HCT116 (cell line): ENCODE results near the gene MAPK8.

Experiments
- CTCF ChIP-seq, 3 experiments: fragments of 200-600 bp in 1 of 3; sonication (generic) in 1 of 3; IDR thresholded peaks in 2 of 3; conservative IDR thresholded peaks in 1 of 3; 2 replicates each; pipeline ENCODE4 v1.5.1; 2012 to 2017; ENCODE audit warnings: low read depth in 2 of 3, low read length in 2 of 3, antibody characterized with exemption in 1 of 3, borderline replicate concordance in 1 of 3, control low read depth in 1 of 3, mild to moderate bottlenecking in 1 of 3, mixed read lengths in 1 of 3, mixed run types in 1 of 3, moderate library complexity in 1 of 3; ENCODE audit not compliant: insufficient read depth in 1 of 3
- EZH2 ChIP-seq: fragments of 200-600 bp; sonication (generic); IDR thresholded peaks from 2 replicates; pipeline ENCODE4 v1.6.1; 2017; ENCODE audit warnings: antibody characterized with exemption, mixed run types
- EZH2phosphoT487 ChIP-seq: fragments of 200-600 bp; IDR thresholded peaks from 2 replicates; pipeline ENCODE4 v1.6.1; 2018; ENCODE audit warnings: antibody characterized with exemption, borderline replicate concordance
- MAX ChIP-seq: IDR thresholded peaks from 2 replicates; pipeline ENCODE4 v1.6.1; 2012
- POLR2A ChIP-seq: IDR thresholded peaks from 2 replicates; pipeline ENCODE4 v1.7.0; 2011; ENCODE audit warnings: borderline replicate concordance; ENCODE audit not compliant: insufficient read depth, insufficient read length; ENCODE audit errors: extremely low read depth
- POLR2AphosphoS5 ChIP-seq: IDR thresholded peaks from 2 replicates; pipeline ENCODE4 v1.6.1; 2011; ENCODE audit warnings: mild to moderate bottlenecking, low read depth, low read length, moderate library complexity
- REST ChIP-seq: IDR thresholded peaks from 2 replicates; pipeline ENCODE4 v1.6.1; 2012; ENCODE audit warnings: low read depth
- SIN3A ChIP-seq: IDR thresholded peaks from 2 replicates; pipeline ENCODE4 v1.6.1; 2012; ENCODE audit warnings: low read depth
- SP1 ChIP-seq: IDR thresholded peaks from 2 replicates; pipeline ENCODE4 v1.6.1; 2012; ENCODE audit warnings: low read depth
- SRF ChIP-seq: IDR thresholded peaks from 2 replicates; pipeline ENCODE4 v1.6.1; 2012; ENCODE audit warnings: low read depth
- ZBTB33 ChIP-seq: IDR thresholded peaks from 2 replicates; pipeline ENCODE4 v1.6.1; 2011; ENCODE audit warnings: mild to moderate bottlenecking, low read length, moderate library complexity; ENCODE audit not compliant: insufficient replicate concordance; ENCODE audit errors: extremely low read depth

- TF ChIP-seq CTCF (IDR thresholded peaks at IDR 0.05 in 2 of 3, conservative IDR thresholded peaks at IDR 0.05 in 1 of 3; ENCODE audit: borderline replicate concordance in 1 of 3, insufficient read depth in 1 of 3, low read depth in 2 of 3, low read length in 2 of 3), result no peak
- no peak for TF ChIP-seq POLR2A
- no peak for TF ChIP-seq POLR2AphosphoS5
- TF ChIP-seq SP1, result no peak
- no peak for TF ChIP-seq EZH2phosphoT487
- no peak for TF ChIP-seq EZH2
- no peak for TF ChIP-seq SRF
- no peak for TF ChIP-seq ZBTB33
- no peak for TF ChIP-seq SIN3A
- TF ChIP-seq REST, result no peak
- TF ChIP-seq MAX, result no peak
Observed at GRCh38 chr10:48480397-48481374, 174.2 kb downstream of the MAPK8 start.
